Stimulated activated effector memory CD8-positive, alpha-beta T cell treated with anti-CD3 and anti-CD28 coated beads, Interleukin-12 subunit alpha, Interleukin-12 subunit beta, amount 100 ng/mL, for 72 hours (primary cell): Measurements from ENCODE around the gene ANK2.
"Not testable (repeated sequence)": the region's sequence is repeated elsewhere in the genome, so short reads cannot be mapped to it uniquely, and the experiment has no call there.

ENCODE experiments used
- ATAC-seq: fragments of 150-1000 bp; cut with Tn5 transposase; 2 replicates; pipeline ENCODE4 v1.10.0; 2021
- DNase-seq, 2 donors: peaks; one replicate each; pipeline ENCODE4 v3.0.0; 2021 to 2022; ENCODE audit warnings: low spot score in 2 of 2
- H3K27ac Mint-ChIP-seq: one replicate; pipeline ENCODE4 v1.8.0; 2022; ENCODE audit warnings: mild to moderate bottlenecking, mixed read lengths
- H3K36me3 Mint-ChIP-seq: one replicate; pipeline ENCODE4 v1.8.0; 2022; ENCODE audit warnings: mild to moderate bottlenecking, mixed read lengths
- H3K4me1 Mint-ChIP-seq: one replicate; pipeline ENCODE4 v1.8.0; 2022; ENCODE audit warnings: mixed read lengths
- H3K4me3 Mint-ChIP-seq: one replicate; pipeline ENCODE4 v1.8.0; 2022; ENCODE audit warnings: mild to moderate bottlenecking, mixed read lengths
- H3K9me3 Mint-ChIP-seq: one replicate; pipeline ENCODE4 v1.8.0; 2022; ENCODE audit warnings: mixed read lengths

Gene ANK2

GRCh38 chr4:113068771-113069170, 19.3 kb downstream of the ANK2 start:
- H3K4me3 Mint-ChIP-seq, H3K4me1 Mint-ChIP-seq, H3K36me3 Mint-ChIP-seq, H3K27ac Mint-ChIP-seq, H3K9me3 Mint-ChIP-seq, DNase-seq, ATAC-seq: not testable (repeated sequence)

- DNase-seq (no peak), ATAC-seq (no peak)
- Mint-ChIP-seq H3K9me3 (peaks cover 9% of the 10 kb centered on the region), H3K27ac (no peak overlapping the region), H3K36me3 (no peaks in the 10 kb centered on the region), H3K4me1 (no peaks in the 10 kb centered on the region), H3K4me3 (no peak overlapping the region)
These were observed 19.9 kb downstream of the ANK2 start for GRCh38 chr4:113069212-113069892.

GRCh38 chr4:113070755-113071154, 21.3 kb downstream of the ANK2 start:
- no peak overlapping the region for H3K4me3 Mint-ChIP-seq

GRCh38 chr4:113071274-113071673, 21.8 kb downstream of the ANK2 start:
- H3K4me1 Mint-ChIP-seq, result no peaks in the 10 kb centered on the region
- ATAC-seq, result no peak
- no peak overlapping the region for H3K27ac Mint-ChIP-seq
- no peak overlapping the region for H3K4me3 Mint-ChIP-seq
- no peak for DNase-seq
- H3K36me3 Mint-ChIP-seq, result no peaks in the 10 kb centered on the region
- peaks cover 9% of the 10 kb centered on the region for H3K9me3 Mint-ChIP-seq

More at GRCh38 chr4:113070755-113071154, 21.3 kb downstream of the ANK2 start:
- DNase-seq, result no peak
- Mint-ChIP-seq H3K36me3 (no peaks in the 10 kb centered on the region), H3K27ac (no peak overlapping the region), H3K9me3 (peaks cover 9% of the 10 kb centered on the region), H3K4me1 (no peaks in the 10 kb centered on the region)
- ATAC-seq, result no peak

GRCh38 chr4:113071805-113072204, 22.4 kb downstream of the ANK2 start:
- Mint-ChIP-seq H3K36me3 (no peaks in the 10 kb centered on the region), H3K9me3 (peaks cover 10% of the 10 kb centered on the region), H3K27ac (no peak overlapping the region), H3K4me3 (no peak overlapping the region), H3K4me1 (no peaks in the 10 kb centered on the region)
- DNase-seq, result no peak
- no peak for ATAC-seq

- no peak overlapping the region for H3K27ac Mint-ChIP-seq
- no peaks in the 10 kb centered on the region for H3K4me1 Mint-ChIP-seq
- no peaks in the 10 kb centered on the region for H3K36me3 Mint-ChIP-seq
- ATAC-seq, result no peak
- H3K4me3 Mint-ChIP-seq, result no peak overlapping the region
- H3K9me3 Mint-ChIP-seq, result peaks cover 8% of the 10 kb centered on the region
- DNase-seq, result no peak
These were observed 24.1 kb downstream of the ANK2 start for GRCh38 chr4:113073451-113074005.

GRCh38 chr4:113077575-113077974, 28.1 kb downstream of the ANK2 start:
- Mint-ChIP-seq H3K9me3 (peaks cover 2% of the 10 kb centered on the region), H3K4me3 (no peak overlapping the region), H3K27ac (no peak overlapping the region), H3K36me3 (no peaks in the 10 kb centered on the region), H3K4me1 (no peaks in the 10 kb centered on the region)
- ATAC-seq (no peak), DNase-seq (no peak)

GRCh38 chr4:113078066-113078465, 28.6 kb downstream of the ANK2 start:
- DNase-seq (no peak), ATAC-seq (no peak)
- H3K4me3 Mint-ChIP-seq, result no peak overlapping the region
- peaks cover 2% of the 10 kb centered on the region for H3K9me3 Mint-ChIP-seq
- no peaks in the 10 kb centered on the region for H3K4me1 Mint-ChIP-seq
- H3K27ac Mint-ChIP-seq, result no peak overlapping the region
- no peaks in the 10 kb centered on the region for H3K36me3 Mint-ChIP-seq

- Mint-ChIP-seq H3K4me1 (no peaks in the 10 kb centered on the region), H3K27ac (no peak overlapping the region), H3K9me3 (peaks cover 2% of the 10 kb centered on the region), H3K36me3 (no peaks in the 10 kb centered on the region), H3K4me3 (no peak overlapping the region)
- ATAC-seq (no peak), DNase-seq (no peak)
These were observed 30.6 kb downstream of the ANK2 start for GRCh38 chr4:113080050-113080449.

GRCh38 chr4:113080624-113081023, 31.2 kb downstream of the ANK2 start:
- Mint-ChIP-seq H3K27ac (no peak overlapping the region), H3K9me3 (peaks cover 2% of the 10 kb centered on the region), H3K4me3 (no peak overlapping the region), H3K4me1 (no peaks in the 10 kb centered on the region), H3K36me3 (no peaks in the 10 kb centered on the region)
- no peak for ATAC-seq
- DNase-seq, result no peak

GRCh38 chr4:113083346-113083745, 33.9 kb downstream of the ANK2 start:
- Mint-ChIP-seq H3K36me3 (no peaks in the 10 kb centered on the region), H3K4me3 (no peak overlapping the region), H3K9me3 (no peaks in the 10 kb centered on the region), H3K27ac (no peak overlapping the region), H3K4me1 (no peaks in the 10 kb centered on the region)
- ATAC-seq (no peak), DNase-seq (no peak)

GRCh38 chr4:113086172-113086695, 36.8 kb downstream of the ANK2 start:
- Mint-ChIP-seq H3K9me3 (no peaks in the 10 kb centered on the region), H3K4me1 (no peaks in the 10 kb centered on the region), H3K27ac (no peak overlapping the region), H3K36me3 (no peaks in the 10 kb centered on the region), H3K4me3 (no peak overlapping the region)
- DNase-seq, result no peak
- no peak for ATAC-seq

GRCh38 chr4:113088050-113088449, 38.6 kb downstream of the ANK2 start:
- ATAC-seq (no peak), DNase-seq (no peak)
- Mint-ChIP-seq H3K27ac (no peak overlapping the region), H3K36me3 (no peaks in the 10 kb centered on the region), H3K4me3 (no peak overlapping the region), H3K4me1 (no peaks in the 10 kb centered on the region), H3K9me3 (no peaks in the 10 kb centered on the region)

- H3K9me3 Mint-ChIP-seq, result no peaks in the 10 kb centered on the region
- no peaks in the 10 kb centered on the region for H3K4me1 Mint-ChIP-seq
- ATAC-seq, result no peak
- H3K36me3 Mint-ChIP-seq, result no peaks in the 10 kb centered on the region
- H3K27ac Mint-ChIP-seq, result no peak overlapping the region
- no peak overlapping the region for H3K4me3 Mint-ChIP-seq
- DNase-seq, result no peak
These were observed 41.5 kb downstream of the ANK2 start for GRCh38 chr4:113090954-113091353.

- Mint-ChIP-seq H3K36me3 (no peaks in the 10 kb centered on the region), H3K9me3 (no peaks in the 10 kb centered on the region), H3K4me1 (no peaks in the 10 kb centered on the region), H3K4me3 (no peak overlapping the region), H3K27ac (no peak overlapping the region)
- DNase-seq (no peak), ATAC-seq (no peak)
These were observed 44.9 kb downstream of the ANK2 start for GRCh38 chr4:113094331-113094730.

- Mint-ChIP-seq H3K27ac (no peak overlapping the region), H3K4me1 (no peaks in the 10 kb centered on the region), H3K4me3 (no peak overlapping the region), H3K9me3 (no peaks in the 10 kb centered on the region), H3K36me3 (no peaks in the 10 kb centered on the region)
- no peak for ATAC-seq
- no peak for DNase-seq
These were observed 45.3 kb downstream of the ANK2 start for GRCh38 chr4:113094802-113095201.
